A549 (cell line): ENCODE data around the gene CPXM1.

ENCODE experiments used
- CEBPB ChIP-seq, 2 experiments: fragments of >200 bp in 1 of 2; sonication (Bioruptor Twin) in 1 of 2; formaldehyde crosslinking in 1 of 2; IDR thresholded peaks; 2 replicates each; pipeline ENCODE4 v1.6.1; 2012 to 2016
- MYC ChIP-seq: IDR thresholded peaks from 2 replicates; pipeline ENCODE4 v1.6.1; 2012; ENCODE audit warnings: mild to moderate bottlenecking, inconsistent platforms, low read length, improper control_type of control experiment, borderline replicate concordance
- POLR2A ChIP-seq: IDR thresholded peaks from 2 replicates; pipeline ENCODE4 v1.6.1; 2012; ENCODE audit warnings: mild to moderate bottlenecking, low read length
- RAD21 ChIP-seq, 2 experiments: fragments of >200 bp in 1 of 2; sonication (Bioruptor Twin) in 1 of 2; formaldehyde crosslinking in 1 of 2; IDR thresholded peaks in 1 of 2; conservative IDR thresholded peaks in 1 of 2; 2 replicates in 1 of 2; 3 replicates in 1 of 2; pipeline ENCODE4 v1.6.1; 2012 to 2018; ENCODE audit warnings: inconsistent platforms in 1 of 2
- TF ChIP-seq, protein P1 (sequence below): fragments of >200 bp; sonication (Bioruptor Twin); formaldehyde crosslinking; IDR thresholded peaks from 3 replicates; pipeline ENCODE4 v1.5.1; 2016

DNA sequence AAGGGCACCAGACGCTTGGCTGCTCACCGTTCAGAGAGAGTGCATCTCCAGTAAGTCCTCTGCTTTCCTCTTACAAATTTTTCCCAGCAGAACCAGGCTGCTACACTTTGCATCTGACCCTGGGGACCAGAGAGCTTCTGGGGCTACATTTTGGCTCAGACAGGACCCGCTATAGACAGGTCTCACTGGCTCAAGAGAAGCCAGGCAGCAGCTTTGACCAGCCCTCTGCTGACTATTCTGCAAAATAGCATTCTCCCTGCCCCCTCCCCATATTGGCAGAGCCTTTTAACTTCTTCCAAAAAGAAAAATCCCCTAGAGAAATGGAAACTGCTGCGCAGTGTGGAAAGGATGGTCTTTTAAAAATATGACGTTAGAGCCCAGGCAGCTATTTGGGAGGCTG is 37.2 kb downstream of the CPXM1 start:
- TF ChIP-seq, protein P1, sequence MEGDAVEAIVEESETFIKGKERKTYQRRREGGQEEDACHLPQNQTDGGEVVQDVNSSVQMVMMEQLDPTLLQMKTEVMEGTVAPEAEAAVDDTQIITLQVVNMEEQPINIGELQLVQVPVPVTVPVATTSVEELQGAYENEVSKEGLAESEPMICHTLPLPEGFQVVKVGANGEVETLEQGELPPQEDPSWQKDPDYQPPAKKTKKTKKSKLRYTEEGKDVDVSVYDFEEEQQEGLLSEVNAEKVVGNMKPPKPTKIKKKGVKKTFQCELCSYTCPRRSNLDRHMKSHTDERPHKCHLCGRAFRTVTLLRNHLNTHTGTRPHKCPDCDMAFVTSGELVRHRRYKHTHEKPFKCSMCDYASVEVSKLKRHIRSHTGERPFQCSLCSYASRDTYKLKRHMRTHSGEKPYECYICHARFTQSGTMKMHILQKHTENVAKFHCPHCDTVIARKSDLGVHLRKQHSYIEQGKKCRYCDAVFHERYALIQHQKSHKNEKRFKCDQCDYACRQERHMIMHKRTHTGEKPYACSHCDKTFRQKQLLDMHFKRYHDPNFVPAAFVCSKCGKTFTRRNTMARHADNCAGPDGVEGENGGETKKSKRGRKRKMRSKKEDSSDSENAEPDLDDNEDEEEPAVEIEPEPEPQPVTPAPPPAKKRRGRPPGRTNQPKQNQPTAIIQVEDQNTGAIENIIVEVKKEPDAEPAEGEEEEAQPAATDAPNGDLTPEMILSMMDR, result no peak
- TF ChIP-seq MYC (no peak), RAD21 (conservative IDR thresholded peaks at IDR 0.05 in 1 of 2, IDR thresholded peaks at IDR 0.05 in 1 of 2) (no peak), CEBPB (IDR thresholded peaks at IDR 0.05) (no peak), POLR2A (no peak)
